H1 (cell line): ENCODE measurements around the gene AMN1.

Experiments
- CEBPB ChIP-seq: IDR thresholded peaks from 2 replicates; pipeline ENCODE4 v1.6.1; 2012; ENCODE audit warnings: low read depth, low read length
- CHD7 ChIP-seq: fragments of 300-600 bp; sonication (generic); IDR thresholded peaks from 2 replicates; pipeline ENCODE4 v1.7.1; 2012; ENCODE audit warnings: low read length, moderate library complexity, mild to moderate bottlenecking, inconsistent platforms; ENCODE audit not compliant: insufficient replicate concordance
- CTCF ChIP-seq, 3 experiments: IDR thresholded peaks; 1 replicate in 2 of 3; 2 replicates in 1 of 3; pipeline versions ENCODE4 v1.5.1 to v1.6.1; 2011; ENCODE audit warnings: low read length in 3 of 3, mild to moderate bottlenecking in 3 of 3, inconsistent platforms in 2 of 3, low read depth in 1 of 3, moderate library complexity in 1 of 3; ENCODE audit not compliant: insufficient read depth in 1 of 3; ENCODE audit errors: control extremely low read depth in 1 of 3
- EP300 ChIP-seq, 2 experiments: IDR thresholded peaks; 1 replicate in 1 of 2; 2 replicates in 1 of 2; pipeline ENCODE4 v1.6.1; 2011 to 2012; ENCODE audit warnings: low read depth in 2 of 2, low read length in 2 of 2, mild to moderate bottlenecking in 2 of 2, borderline replicate concordance in 1 of 2, inconsistent platforms in 1 of 2, moderate library complexity in 1 of 2
- EZH2 ChIP-seq: fragments of 200-600 bp; sonication (generic); IDR thresholded peaks from 2 replicates; pipeline ENCODE4 v1.7.1; 2012; ENCODE audit warnings: low read depth, mild to moderate bottlenecking, moderate library complexity, low read length, inconsistent platforms; ENCODE audit not compliant: severe bottlenecking
- GTF2F1 ChIP-seq: IDR thresholded peaks from 2 replicates; pipeline ENCODE4 v1.6.1; 2012; ENCODE audit warnings: low read depth, low read length, improper control_type of control experiment, borderline replicate concordance
- JUN ChIP-seq: IDR thresholded peaks from 2 replicates; pipeline ENCODE4 v1.6.1; 2011; ENCODE audit warnings: low read depth, mild to moderate bottlenecking, improper control_type of control experiment, low read length
- MAX ChIP-seq: IDR thresholded peaks from 2 replicates; pipeline ENCODE4 v1.6.1; 2012; ENCODE audit warnings: inconsistent platforms
- SP1 ChIP-seq: IDR thresholded peaks from 2 replicates; pipeline ENCODE4 v1.6.1; 2011; ENCODE audit warnings: low read depth, low read length
- SP2 ChIP-seq: IDR thresholded peaks from 2 replicates; pipeline ENCODE4 v1.6.1; 2012; ENCODE audit warnings: mild to moderate bottlenecking, low read length, inconsistent platforms
- SUZ12 ChIP-seq: fragments of 200-600 bp; sonication (generic); IDR thresholded peaks from 2 replicates; pipeline ENCODE4 v1.6.1; 2012; ENCODE audit warnings: mild to moderate bottlenecking, inconsistent platforms, low read length, moderate library complexity, mixed read lengths
- YY1 ChIP-seq: IDR thresholded peaks from 2 replicates; pipeline ENCODE4 v1.6.1; 2011; ENCODE audit warnings: low read depth, mild to moderate bottlenecking, low read length

GRCh38 chr12:31728917-31729640 is at the start of gene AMN1:
- TF ChIP-seq SUZ12 (no peak), MAX (peak; percentile 31; the same call in 1 of the 2 replicates), EP300 (IDR thresholded peaks at IDR 0.05; ENCODE audit: borderline replicate concordance in 1 of 2, low read depth in 2 of 2, low read length in 2 of 2) (no peak), CTCF (IDR thresholded peaks at IDR 0.05; ENCODE audit: control extremely low read depth in 1 of 3, insufficient read depth in 1 of 3, low read depth in 1 of 3, low read length in 3 of 3) (no peak), EZH2 (no peak), CEBPB (no peak), YY1 (peak; percentile 31; the same call in 1 of the 2 replicates), SP2 (no peak), SP1 (peak; percentile 77), GTF2F1 (no peak), CHD7 (no peak), JUN (no peak)
